GM21526 (cell line): ENCODE results near the gene PRDM11.
"Not testable (repeated sequence)": the region's sequence is repeated elsewhere in the genome, so short reads cannot be mapped to it uniquely, and the experiment has no call there.

ENCODE experiments used
- ATAC-seq: cut with Tn5 transposase; IDR thresholded peaks from one replicate; pipeline ENCODE4 v1.9.1; 2021; ENCODE audit warnings: moderate library complexity; ENCODE audit not compliant: unreplicated experiment, low FRiP score

PRDM11 gene

DNA sequence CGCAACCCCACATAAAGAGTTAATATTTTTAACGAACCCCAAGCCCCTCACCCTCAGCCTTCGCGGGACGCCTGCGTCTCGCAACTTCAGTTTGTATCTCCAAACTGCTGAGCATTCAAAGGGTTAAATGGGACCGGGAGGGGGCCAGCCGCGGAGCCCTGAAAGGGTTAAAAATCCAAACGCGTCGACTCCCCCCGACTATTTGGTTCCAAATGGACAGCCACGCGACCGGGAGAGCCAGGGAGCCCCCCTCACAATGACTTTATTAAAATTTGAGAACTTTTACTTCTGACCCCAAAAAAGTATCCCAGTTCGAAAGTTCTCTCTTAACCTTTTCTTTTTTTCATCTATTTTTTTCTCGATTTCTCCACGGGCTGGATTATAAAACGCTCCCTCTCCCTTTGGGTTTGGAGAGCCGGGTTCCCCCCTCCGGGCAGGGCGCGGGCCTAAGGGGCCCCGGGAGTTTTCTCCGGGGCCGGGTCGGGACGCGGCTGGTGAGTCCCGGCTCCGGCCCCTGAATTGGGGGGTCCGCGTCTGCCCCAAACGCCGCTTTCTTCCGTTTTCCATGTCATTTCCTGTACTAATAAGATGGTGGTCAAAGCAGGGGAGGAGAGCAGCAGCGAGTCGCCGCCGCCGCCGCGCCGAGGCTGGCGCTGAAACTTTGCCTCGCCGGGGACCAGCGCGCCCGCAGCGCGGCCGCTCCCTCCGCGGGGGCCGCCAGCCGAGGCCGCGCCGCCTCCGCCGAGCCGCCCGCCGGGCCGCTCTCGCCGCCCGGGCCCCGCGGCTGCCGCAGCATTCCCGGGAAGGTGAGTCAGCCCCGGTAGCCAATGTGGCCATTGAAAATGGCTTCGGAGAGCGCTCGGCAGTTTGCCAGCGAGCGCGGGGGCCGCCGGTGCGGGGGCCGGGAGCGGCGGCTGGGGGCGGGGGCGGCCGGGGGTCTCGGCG, at the start of gene PRDM11:
PRDM11 (plus strand) TSS at position 568 of the 945 bp plus-strand sequence. CDS start 35,128 bp downstream, outside the sequence.
- peak; percentile 16 for ATAC-seq

DNA sequence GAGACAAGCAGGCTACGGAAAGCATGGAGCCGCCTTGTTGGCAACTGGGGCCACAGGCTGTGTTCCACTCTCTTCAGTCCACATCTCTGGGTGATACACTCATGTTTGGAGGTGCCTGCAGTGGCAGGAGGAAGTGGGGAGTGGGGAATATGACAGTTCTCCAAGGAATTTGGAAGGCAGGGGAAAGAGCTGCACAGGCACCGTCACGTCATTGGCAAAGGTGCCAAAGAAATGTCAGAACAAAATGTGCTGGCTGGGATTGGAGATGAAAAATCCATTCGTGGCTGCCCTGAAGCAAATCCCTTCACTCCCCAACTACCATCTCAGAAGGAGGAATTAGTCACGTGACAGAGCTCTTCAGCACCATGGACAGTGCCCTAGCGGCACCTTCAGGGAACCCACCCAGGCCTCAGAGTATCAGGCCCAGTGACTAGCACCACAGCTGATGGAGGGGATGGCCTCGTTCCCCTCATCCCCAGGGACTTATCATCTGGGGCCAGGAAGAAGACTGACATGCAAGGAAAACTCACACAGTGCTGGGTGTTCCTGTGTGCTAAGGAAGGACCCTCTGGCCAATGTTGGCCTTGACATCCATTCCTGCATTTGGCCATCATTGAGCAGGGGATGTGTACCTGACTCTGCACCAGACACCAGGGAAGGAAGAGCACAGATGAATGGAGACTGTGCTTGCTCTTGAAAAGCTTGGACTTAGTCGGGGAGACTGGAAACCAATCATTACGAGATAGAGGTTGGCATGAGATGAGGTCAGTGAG, 48.5 kb upstream of the PRDM11 start:
- no peak for ATAC-seq

DNA sequence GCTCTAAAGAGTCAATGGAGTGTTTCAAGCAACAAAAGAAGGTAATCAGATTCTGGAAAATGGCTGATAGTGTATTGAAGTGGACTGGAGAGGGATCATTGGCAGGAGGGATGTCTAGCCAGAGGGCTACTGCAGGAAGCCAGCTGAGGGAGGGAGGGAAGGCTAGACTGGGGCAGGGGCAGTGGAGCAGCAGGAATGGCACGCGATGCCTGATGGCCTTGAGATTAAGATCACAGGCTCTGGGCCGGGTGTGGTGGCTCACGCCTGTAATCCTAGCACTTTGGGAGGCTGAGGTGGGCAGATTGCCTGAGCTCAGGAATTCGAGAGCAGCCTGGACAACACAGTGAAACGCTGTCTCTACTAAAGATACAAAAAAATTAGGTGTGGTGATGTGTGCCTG, 47.5 kb upstream of the PRDM11 start:
- ATAC-seq: no peak

DNA sequence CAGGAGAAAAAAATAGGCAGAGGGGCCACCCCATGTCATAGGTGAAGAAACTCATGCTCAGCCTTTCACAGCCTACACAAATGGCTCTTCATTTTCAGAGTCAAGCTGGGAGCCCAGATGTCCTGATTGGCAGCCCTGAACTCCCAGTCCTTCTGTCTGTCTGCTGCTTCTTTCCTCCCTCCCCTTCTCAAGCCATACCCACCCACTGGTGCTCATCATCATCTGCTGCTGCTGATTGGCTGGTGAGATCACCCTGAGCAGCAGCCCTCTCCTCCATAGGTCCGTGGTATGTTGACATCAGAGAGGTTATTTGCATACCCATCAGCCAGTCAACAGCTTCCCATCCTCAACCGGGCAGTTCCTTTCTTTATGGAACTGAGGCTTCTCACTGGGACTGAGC, 46.1 kb upstream of the PRDM11 start:
- ATAC-seq: no peak

DNA sequence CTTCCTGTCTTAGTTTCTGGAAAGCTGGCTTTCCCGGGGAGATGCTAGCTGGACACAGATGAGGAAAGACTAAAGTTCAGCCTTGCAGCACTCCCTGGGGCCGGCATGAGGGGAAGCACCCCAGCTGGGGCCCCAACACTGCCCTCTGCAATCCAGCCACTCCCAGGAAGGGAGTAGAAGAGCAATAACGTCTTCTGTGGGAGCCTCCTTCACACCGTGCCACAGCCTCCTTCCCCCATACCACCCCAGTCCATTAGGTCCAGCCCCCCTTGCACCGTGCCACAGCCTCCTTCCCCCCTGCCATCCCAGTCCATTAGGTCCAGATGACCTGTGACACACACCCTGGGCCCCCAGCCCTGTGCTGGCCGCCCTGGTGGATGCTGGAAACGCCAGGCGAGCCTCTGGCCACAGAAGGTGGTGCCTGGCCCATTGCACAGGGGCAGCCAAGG, 44.1 kb upstream of the PRDM11 start:
- no peak for ATAC-seq

DNA sequence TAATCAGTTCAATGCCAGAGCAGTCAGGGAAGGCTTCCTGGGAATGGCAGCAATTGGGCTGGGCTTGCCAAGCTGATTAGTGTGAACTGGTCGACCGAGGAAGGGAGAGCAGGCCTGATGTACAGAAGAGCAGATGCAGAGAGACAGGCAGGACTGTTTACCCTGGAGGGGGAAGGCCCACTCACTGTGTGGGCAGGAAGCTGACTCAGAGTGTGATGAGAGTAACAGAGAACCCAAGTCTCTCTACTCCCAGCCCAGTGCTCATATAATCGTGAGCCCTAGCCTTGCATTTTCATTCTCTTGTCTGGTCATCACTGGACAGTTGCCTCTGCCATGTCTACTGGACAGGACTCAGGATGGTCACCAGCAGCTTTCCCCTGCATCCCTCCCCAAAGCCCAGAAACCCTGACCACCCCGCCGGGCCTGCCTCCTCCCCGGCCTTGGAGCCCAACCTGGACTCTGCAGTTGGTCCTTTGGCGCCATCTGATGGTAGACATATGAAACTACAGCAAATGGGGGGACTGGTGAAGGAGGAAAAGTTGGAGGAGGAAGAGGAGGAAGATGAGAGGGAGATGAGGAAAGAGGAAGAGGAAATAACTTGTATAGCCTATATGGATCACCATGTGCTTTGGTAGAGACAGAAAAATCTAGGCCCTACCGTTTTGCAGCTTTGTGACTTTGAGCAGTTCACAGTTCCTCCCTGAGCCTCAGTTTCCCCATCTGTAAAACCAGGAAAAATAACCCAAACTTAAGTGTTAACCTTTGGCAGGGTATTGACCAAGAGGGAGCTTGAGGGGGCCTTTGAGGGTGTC, 43.4 kb upstream of the PRDM11 start:
- ATAC-seq: peak; percentile 76

DNA sequence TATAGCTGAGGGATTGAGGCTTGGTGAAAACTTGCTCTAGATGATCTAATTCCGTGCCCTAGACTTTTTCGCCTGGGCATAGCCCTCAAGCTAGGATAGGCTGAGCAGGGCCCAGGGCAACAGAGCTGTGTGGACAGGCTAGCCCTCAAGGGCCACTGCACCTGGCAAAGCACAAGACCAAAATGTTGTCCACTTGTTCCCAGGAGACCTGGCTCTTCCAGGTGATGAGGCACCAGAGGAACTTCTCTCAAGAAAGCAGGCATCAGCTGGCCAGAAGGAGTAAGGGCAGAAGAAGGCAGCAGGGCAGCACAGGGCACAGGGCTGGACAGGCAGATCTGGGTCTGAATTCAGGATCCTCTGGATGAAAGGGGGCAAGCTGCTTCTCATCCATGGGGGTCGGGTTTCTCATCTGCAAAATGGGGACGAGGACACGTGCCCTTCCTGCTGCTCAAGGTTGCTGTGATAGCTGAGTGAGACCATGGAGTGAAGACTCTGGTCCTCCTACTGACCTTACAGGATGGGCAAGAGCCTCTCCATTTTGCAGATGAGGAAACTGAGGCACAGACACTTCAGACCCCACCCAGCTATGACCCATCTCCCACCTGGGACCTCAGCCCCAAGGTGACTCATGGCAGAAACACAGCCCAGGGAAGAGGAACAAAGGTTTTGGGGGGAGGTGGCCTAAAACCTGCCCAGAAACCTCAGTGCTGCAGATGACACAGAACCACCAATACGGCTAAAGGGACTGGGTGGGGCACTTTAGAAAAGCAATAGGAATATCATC, 42.2 kb upstream of the PRDM11 start:
- ATAC-seq: no peak

DNA sequence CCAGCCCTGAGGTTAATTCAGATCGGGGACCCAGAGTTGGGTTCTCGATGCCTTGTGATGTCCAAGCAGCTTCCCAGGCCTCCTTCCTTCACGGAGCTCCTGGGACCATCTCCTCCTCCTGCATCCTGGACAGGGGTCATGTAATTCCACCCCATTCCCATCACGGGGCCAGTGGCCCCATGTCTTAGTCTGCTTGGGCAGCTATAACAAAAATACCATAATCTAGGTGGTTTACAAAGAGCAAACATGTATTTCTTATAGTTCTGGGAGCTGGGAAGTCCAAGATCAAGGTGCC, 41.7 kb upstream of the PRDM11 start:
- no peak for ATAC-seq

DNA sequence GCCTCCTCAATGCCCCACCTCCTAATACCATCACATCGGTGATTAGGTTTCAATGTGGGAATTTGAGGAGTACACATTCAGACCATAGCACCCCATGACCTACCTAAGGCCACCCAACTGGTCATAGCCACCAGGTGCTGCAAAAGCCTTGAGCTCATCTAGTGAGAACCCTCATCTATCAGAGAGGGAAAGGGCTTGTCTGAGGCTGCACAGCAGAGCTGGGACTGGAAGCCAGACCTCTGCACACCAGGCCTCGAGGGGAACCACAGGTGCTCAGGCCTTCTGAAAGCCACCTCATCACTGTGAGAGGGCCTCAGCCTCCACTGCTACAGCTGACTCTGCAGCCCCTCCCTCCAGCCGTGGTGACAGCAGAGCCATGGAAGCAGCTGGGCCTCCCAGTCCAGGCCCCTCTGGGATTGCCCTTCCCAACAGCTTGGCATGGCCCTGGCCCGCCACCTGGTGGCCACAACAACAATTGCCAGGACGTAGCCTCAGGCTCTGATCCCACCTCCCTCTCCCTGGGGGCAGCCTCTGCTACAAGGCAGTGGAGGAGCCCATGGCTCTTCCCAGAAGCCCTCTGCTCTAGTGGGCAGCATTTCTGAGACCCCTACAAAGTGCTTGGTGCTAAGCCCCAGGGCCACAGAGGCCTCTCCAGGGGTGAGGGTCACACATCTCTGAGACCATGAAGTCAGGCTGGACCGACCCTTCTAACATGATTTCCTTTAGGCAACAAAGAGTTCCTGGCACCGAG, 41.0 kb upstream of the PRDM11 start:
- ATAC-seq: no peak

DNA sequence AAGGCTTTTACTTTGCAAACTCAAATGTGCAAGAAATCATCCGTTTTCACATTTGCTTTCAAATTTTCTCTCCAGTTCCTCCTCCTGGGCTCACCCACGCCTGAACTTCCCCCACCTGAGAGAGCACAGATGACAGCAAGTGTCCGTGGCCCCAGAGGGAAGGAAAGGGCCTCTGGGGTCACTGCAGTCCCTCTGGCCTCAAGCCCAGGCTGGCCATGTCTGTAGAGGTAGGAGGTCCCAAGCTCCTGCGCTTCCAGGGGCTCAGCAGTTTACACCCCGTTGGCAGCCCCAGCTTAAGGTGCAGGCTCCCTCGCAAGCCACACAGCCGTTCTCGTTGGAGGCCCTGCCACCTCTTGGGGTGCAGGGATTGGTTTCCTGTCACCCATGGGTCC, 40.5 kb upstream of the PRDM11 start:
- ATAC-seq: no peak

DNA sequence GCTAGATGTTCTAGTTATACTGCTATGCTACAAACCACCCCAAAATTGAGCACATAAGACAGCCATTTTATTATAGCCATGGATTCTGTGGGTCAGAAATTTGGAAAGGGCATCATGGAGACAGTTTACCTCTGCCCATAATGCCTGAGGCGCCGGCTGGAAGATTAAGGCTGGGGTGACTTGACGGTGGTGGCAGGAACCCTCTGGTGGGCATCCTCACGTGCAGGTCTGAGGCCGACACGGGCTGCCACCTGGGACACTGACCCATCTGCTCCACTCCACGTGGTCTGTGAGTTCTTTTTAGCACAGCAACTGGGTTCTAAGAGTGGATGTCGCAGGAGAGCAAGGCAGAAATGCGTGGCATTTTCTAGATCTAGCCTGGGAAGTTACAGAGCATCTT, 40.0 kb upstream of the PRDM11 start:
- no peak for ATAC-seq

DNA sequence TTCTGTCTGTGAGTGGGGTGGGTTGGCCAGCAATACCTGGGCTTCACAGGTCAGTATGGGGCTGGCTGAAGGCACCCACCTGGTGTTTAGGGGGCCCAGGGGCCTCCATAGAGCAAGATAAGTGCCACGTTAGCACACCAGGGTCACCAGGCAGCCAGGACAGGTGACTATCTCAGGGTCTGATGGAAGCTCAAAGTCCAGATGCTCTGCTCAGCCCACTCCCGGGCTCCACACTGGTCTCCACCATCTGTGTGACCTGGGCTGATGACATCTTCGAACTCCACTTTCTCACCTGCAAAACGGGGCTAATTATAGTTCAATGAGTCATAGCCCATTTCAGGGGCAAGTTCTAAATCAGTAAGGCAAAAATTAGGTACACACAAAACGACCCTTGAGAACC, 39.4 kb upstream of the PRDM11 start:
- no peak for ATAC-seq

DNA sequence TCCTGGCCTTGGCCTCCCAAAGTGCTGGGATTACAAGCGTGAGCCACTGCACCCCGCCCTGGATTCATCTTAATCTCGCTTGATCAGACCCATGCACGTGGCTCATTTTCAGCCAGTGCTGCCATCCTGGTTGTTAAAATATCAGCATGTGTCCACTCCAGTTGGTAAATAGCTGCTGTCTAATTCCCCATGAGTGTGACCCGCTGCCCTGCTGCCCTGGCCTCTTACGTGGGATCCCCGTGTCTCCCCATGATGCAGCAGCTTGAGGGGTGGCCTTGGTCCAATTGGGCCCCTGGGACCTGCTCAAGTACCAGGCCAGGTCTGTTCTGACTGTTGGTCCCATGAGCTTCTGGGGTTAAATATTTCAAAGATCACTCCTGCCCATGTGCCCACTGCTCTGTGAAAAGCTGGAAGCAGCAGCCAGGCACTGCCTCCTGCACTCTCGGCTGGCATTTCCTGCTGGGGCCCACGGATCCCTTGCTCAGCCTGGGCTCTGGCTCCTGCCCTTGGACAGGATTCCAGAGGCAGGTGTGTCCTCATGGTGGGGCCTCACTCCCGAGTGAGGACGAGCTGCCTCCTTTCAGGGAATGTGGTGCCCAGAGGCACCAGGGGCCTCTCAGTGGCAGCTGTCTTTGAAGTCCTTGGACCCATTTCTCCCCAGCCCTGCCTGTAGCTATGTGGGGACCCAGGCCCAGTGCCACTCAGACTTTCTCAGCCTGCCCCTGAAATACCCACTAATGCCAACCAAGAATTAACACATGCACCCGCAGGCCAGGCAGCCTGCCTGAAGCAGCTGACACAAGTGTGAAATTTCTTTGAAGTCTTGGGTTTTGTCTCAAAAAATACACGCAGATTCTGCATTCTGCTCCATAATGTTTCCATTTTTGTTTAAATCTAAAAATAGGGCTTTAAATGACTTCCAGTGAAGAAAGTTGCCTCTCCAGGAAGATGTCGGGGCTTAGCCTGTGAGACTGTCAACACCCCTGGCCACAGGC, 38.1 kb upstream of the PRDM11 start:
- no peak for ATAC-seq

DNA sequence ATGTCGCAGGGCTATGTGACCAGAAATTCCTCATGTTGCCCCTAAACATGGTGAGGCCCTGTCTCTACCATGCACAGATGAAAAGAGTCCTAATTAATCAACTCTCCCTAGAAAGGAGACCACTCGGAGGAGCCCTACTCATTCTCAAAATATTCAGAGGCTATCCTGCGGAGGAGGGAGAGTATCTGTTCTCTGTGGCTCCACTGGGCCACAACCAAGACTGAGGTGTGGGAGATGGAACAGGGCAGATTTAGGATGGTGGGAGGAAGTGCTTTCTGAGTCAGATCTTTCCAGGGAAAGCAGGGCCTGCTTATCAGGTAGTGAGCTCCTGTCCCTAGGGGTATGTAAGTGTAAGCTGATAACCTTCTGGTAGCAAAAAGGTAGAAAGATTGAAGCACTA, 37.0 kb upstream of the PRDM11 start:
- ATAC-seq: no peak

DNA sequence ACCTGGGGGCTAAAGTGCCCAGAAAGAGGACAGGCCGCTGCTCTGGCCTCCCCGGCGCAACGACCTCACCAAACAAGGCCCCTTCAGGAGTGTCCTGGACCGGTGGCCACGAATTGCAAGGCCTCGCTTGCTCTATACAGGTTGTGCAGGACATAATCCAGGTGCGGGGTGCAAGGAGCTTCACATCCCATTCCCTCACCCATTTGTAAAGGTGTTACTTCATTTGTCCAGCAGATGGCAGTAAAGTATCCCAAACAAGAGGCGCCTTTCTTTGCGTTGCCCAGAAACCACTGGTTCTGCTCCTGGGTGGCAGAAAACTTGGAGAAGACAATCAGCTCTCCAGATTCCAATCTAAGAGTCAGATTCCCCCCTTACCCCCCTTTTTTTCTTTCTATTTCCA, 35.9 kb upstream of the PRDM11 start:
- no peak for ATAC-seq

DNA sequence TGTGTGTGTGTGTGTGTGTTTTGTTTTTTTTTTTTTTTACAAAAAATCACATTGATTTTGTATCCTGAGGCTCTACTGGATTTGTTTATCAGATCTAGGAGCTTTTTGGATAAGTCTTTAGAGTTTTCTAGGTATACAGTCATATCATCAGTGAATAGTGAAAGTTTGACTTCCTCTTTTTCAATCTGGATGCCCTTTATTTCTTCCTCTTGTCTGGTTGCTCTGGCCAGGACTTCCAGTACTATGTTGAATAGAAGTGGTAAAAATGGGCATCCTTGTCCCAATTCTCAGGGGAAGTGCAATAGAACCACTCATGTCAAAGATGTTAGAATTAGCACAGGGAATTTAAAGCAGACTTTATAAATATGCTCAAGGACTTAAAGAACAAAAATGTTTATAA, 32.6 kb upstream of the PRDM11 start:
- ATAC-seq: no peak

DNA sequence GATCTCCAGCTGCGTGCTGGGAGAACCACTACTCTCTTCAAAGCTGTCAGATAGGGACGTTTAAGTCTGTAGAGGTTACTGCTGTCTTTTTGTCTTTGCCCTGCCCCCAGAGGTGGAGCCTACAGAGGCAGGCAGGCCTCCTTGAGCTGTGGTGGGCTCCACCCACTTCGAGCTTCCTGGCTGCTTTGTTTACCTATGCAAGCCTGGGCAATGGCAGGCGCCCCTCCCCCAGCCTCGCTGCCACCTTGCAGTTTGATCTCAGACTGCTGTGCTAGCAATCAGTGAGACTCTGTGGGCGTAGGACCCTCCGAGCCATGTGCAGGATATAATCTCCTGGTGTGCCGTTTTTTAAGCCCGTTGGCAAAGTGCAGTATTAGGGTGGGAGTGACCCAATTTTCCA, 18.6 kb upstream of the PRDM11 start:
- ATAC-seq: not testable (repeated sequence)

DNA sequence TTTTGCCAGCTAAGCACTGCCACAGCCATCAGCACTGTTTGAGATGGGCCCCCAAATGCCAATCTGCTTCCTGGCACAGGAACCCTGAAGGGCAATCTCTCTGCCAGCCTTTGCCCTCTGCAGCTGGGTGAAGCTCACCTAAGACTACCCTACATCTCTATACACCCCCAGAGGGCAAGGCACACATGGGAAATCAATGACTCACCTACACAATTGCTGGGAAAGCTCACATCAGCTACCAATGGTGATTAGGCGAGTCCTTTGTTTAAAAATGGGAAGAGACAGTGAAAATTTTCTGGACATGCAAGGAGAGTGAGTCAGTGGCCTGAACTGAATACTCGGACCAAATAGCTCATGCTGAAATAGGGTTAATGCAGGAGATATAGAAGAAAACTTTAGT, 12.6 kb upstream of the PRDM11 start:
- no peak for ATAC-seq
